ENCODE data around the gene HADHB.
"Not testable (repeated sequence)": the region's sequence is repeated elsewhere in the genome, so short reads cannot be mapped to it uniquely, and the experiment has no call there.

Gene HADHB

GRCh38 chr2:26324903-26325302, 80.2 kb downstream of the HADHB start:
- H3K9me2 ChIP-seq (replicated peaks; ENCODE audit: control insufficient read depth, low read length), result no peaks in the 10 kb centered on the region
- no peaks in the 10 kb centered on the region for H3K4me1 ChIP-seq (ENCODE audit: control insufficient read depth, low read length)
- H3K4me2 ChIP-seq (ENCODE audit: low read length), result no peak overlapping the region
- H3K27me3 ChIP-seq (ENCODE audit: control insufficient read depth, low read length), result peaks cover 7% of the 10 kb centered on the region; the same call in 1 of the 2 replicates
- H3F3A ChIP-seq (ENCODE audit: control insufficient read depth, insufficient read depth), result no peaks in the 10 kb centered on the region
- no peaks in the 10 kb centered on the region for H4K20me1 ChIP-seq (ENCODE audit: control insufficient read depth, insufficient read depth, low read depth, low read length)
- H3K9me3 ChIP-seq (ENCODE audit: control insufficient read depth, insufficient read depth, low read length), result no peaks in the 10 kb centered on the region
- H3K27ac ChIP-seq (ENCODE audit: low read depth, low read length), result no peak overlapping the region
- no peak overlapping the region for H3K4me3 ChIP-seq (ENCODE audit: low read length)
- no peaks in the 10 kb centered on the region for H3K79me2 ChIP-seq (ENCODE audit: control insufficient read depth, low read length)
- TF ChIP-seq EZH2phosphoT487 (IDR thresholded peaks at IDR 0.05; ENCODE audit: borderline replicate concordance, low read length), result no peak
- H3K36me3 ChIP-seq (ENCODE audit: control insufficient read depth, low read length), result no peaks in the 10 kb centered on the region

GRCh38 chr2:26325851-26326250, 81.1 kb downstream of the HADHB start:
- H3K4me3 ChIP-seq (ENCODE audit: low read length), result no peak overlapping the region
- no peaks in the 10 kb centered on the region for H3F3A ChIP-seq (ENCODE audit: control insufficient read depth, insufficient read depth)
- no peaks in the 10 kb centered on the region for H3K79me2 ChIP-seq (ENCODE audit: control insufficient read depth, low read length)
- no peaks in the 10 kb centered on the region for H4K20me1 ChIP-seq (ENCODE audit: control insufficient read depth, insufficient read depth, low read depth, low read length)
- H3K27me3 ChIP-seq (ENCODE audit: control insufficient read depth, low read length), result peaks cover 7% of the 10 kb centered on the region; the same call in 1 of the 2 replicates
- H3K9me2 ChIP-seq (replicated peaks; ENCODE audit: control insufficient read depth, low read length), result no peaks in the 10 kb centered on the region
- H3K4me2 ChIP-seq (ENCODE audit: low read length), result no peak overlapping the region
- H3K9me3 ChIP-seq (ENCODE audit: control insufficient read depth, insufficient read depth, low read length), result no peaks in the 10 kb centered on the region
- TF ChIP-seq, protein P1, sequence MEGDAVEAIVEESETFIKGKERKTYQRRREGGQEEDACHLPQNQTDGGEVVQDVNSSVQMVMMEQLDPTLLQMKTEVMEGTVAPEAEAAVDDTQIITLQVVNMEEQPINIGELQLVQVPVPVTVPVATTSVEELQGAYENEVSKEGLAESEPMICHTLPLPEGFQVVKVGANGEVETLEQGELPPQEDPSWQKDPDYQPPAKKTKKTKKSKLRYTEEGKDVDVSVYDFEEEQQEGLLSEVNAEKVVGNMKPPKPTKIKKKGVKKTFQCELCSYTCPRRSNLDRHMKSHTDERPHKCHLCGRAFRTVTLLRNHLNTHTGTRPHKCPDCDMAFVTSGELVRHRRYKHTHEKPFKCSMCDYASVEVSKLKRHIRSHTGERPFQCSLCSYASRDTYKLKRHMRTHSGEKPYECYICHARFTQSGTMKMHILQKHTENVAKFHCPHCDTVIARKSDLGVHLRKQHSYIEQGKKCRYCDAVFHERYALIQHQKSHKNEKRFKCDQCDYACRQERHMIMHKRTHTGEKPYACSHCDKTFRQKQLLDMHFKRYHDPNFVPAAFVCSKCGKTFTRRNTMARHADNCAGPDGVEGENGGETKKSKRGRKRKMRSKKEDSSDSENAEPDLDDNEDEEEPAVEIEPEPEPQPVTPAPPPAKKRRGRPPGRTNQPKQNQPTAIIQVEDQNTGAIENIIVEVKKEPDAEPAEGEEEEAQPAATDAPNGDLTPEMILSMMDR (IDR thresholded peaks at IDR 0.05; ENCODE audit: low read depth, low read length, poor library complexity, severe bottlenecking), result no peak
- TF ChIP-seq EZH2phosphoT487 (IDR thresholded peaks at IDR 0.05; ENCODE audit: borderline replicate concordance, low read length), result no peak
- H3K27ac ChIP-seq (ENCODE audit: low read depth, low read length), result no peak overlapping the region
- H3K4me1 ChIP-seq (ENCODE audit: control insufficient read depth, low read length), result peaks cover 3% of the 10 kb centered on the region; the same call in 1 of the 2 replicates
- no peaks in the 10 kb centered on the region for H3K36me3 ChIP-seq (ENCODE audit: control insufficient read depth, low read length)

- Histone ChIP-seq H3K27ac (ENCODE audit: low read depth, low read length) (no peak overlapping the region), H3K36me3 (ENCODE audit: control insufficient read depth, low read length) (no peaks in the 10 kb centered on the region), H3K4me1 (ENCODE audit: control insufficient read depth, low read length) (peaks cover 3% of the 10 kb centered on the region; the same call in 1 of the 2 replicates), H3K4me3 (ENCODE audit: low read length) (no peak overlapping the region), H3K27me3 (ENCODE audit: control insufficient read depth, low read length) (0 out of 2 replicates have a peak, but pooled peaks cover 5% of the 10 kb centered on the region), H4K20me1 (ENCODE audit: control insufficient read depth, insufficient read depth, low read depth, low read length) (no peaks in the 10 kb centered on the region), H3F3A (ENCODE audit: control insufficient read depth, insufficient read depth) (no peaks in the 10 kb centered on the region), H3K9me2 (replicated peaks; ENCODE audit: control insufficient read depth, low read length) (no peaks in the 10 kb centered on the region), H3K79me2 (ENCODE audit: control insufficient read depth, low read length) (no peaks in the 10 kb centered on the region), H3K4me2 (ENCODE audit: low read length) (no peak overlapping the region), H3K9me3 (ENCODE audit: control insufficient read depth, insufficient read depth, low read length) (no peaks in the 10 kb centered on the region)
- no peak for TF ChIP-seq EZH2phosphoT487 (IDR thresholded peaks at IDR 0.05; ENCODE audit: borderline replicate concordance, low read length)
- TF ChIP-seq, protein P1 (IDR thresholded peaks at IDR 0.05; ENCODE audit: low read depth, low read length, poor library complexity, severe bottlenecking), result no peak
Measured at GRCh38 chr2:26326514-26326913, 81.8 kb downstream of the HADHB start.

DNA sequence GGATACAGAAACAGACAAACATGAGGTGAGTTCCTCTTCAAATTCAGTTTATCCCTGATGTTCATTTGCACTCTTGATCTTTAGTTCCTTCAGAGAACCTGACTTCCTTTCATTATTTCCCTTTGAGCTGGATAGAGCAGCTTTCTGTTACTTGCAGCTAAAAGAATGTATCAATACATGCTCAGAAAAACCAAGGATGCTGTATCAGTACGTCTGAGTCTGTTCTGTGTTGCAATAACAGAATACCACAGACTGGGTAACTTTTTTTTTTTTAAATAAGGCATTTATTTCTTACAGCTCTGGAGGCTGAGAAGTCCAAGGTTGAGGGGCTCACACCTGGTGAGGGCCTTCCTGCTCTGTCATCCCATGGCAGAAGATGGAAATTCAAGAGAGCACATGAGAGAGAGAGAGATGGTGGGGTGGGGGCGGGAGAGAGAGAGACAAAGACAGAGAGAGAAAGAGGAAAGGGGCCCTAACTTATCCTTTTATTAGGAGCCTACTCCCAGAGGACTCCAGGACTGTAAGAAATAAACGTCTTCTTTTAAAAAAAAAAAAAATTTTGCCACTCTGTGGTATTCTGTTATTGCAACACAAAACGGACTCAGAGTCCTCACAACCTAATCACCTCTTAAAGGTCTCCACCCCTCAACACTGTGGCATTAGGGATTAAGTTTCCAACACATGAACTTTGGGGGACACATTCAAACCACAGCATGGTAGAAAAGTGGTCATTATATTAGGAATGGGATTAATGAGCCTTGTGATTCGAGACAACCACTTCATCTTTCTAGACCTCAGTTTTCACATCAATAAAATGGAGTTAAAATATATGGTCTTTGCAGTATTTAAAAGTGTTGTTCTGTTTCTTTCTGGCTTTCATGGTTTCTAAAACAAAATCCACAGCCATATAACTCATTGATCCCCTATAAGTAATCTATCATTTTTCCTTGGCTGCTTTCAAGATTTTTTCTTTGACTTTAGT, 82.8 kb downstream of the HADHB start:
- Histone ChIP-seq H4K20me1 (ENCODE audit: control insufficient read depth, insufficient read depth, low read depth, low read length) (no peaks in the 10 kb centered on the region), H3K4me1 (ENCODE audit: control insufficient read depth, low read length) (peaks cover 3% of the 10 kb centered on the region; the same call in 1 of the 2 replicates), H3K27ac (ENCODE audit: low read depth, low read length) (no peak overlapping the region), H3K79me2 (ENCODE audit: control insufficient read depth, low read length) (no peaks in the 10 kb centered on the region), H3K4me2 (ENCODE audit: low read length) (no peak overlapping the region), H3K27me3 (ENCODE audit: control insufficient read depth, low read length) (0 out of 2 replicates have a peak, but pooled peaks cover 5% of the 10 kb centered on the region), H3K36me3 (ENCODE audit: control insufficient read depth, low read length) (no peaks in the 10 kb centered on the region), H3K9me3 (ENCODE audit: control insufficient read depth, insufficient read depth, low read length) (no peaks in the 10 kb centered on the region), H3F3A (ENCODE audit: control insufficient read depth, insufficient read depth) (no peaks in the 10 kb centered on the region), H3K4me3 (ENCODE audit: low read length) (no peak overlapping the region), H3K9me2 (replicated peaks; ENCODE audit: control insufficient read depth, low read length) (no peaks in the 10 kb centered on the region)
- TF ChIP-seq EZH2phosphoT487 (IDR thresholded peaks at IDR 0.05; ENCODE audit: borderline replicate concordance, low read length), result no peak
- TF ChIP-seq, protein P1 (IDR thresholded peaks at IDR 0.05; ENCODE audit: low read depth, low read length, poor library complexity, severe bottlenecking), result no peak

- not testable (repeated sequence) for H3F3A ChIP-seq (ENCODE audit: control insufficient read depth, insufficient read depth); H4K20me1 ChIP-seq (ENCODE audit: control insufficient read depth, insufficient read depth, low read depth, low read length); H3K4me2 ChIP-seq (ENCODE audit: low read length); H3K4me1 ChIP-seq (ENCODE audit: control insufficient read depth, low read length); H3K9me3 ChIP-seq (ENCODE audit: control insufficient read depth, insufficient read depth, low read length); H3K4me3 ChIP-seq (ENCODE audit: low read length); H3K27ac ChIP-seq (ENCODE audit: low read depth, low read length); H3K36me3 ChIP-seq (ENCODE audit: control insufficient read depth, low read length); H3K79me2 ChIP-seq (ENCODE audit: control insufficient read depth, low read length); H3K9me2 ChIP-seq (replicated peaks; ENCODE audit: control insufficient read depth, low read length); H3K27me3 ChIP-seq (ENCODE audit: control insufficient read depth, low read length)
Measured at GRCh38 chr2:26329083-26329482, 84.3 kb downstream of the HADHB start.
